DND-41 (cell line): ENCODE results near the gene MEGF11.

Experiments used
- ATAC-seq: fragments of 200-7000 bp; cut with Tn5 transposase; 3 replicates; pipeline ENCODE4 v1.9.1; 2021; ENCODE audit warnings: low read depth; ENCODE audit not compliant: insufficient read depth
- DNase-seq: peaks from one replicate; pipeline ENCODE4 v3.0.0-alpha.2; 2020
- H2AFZ ChIP-seq: 2 replicates; pipeline ENCODE4 v1.6.0; 2012; ENCODE audit warnings: low read depth, low read length
- H3K27ac ChIP-seq: 2 replicates; pipeline ENCODE4 v1.5.1; 2012; ENCODE audit warnings: low read length, inconsistent platforms
- H3K27me3 ChIP-seq: fragments of 200-600 bp; sonication (generic); 2 replicates; pipeline ENCODE4 v1.6.0; 2012; ENCODE audit warnings: low read length, mild to moderate bottlenecking, inconsistent platforms; ENCODE audit not compliant: insufficient read depth, poor library complexity
- H3K36me3 ChIP-seq: 2 replicates; pipeline ENCODE4 v1.5.1; 2012; ENCODE audit warnings: low read length, inconsistent platforms; ENCODE audit not compliant: insufficient read depth
- H3K4me1 ChIP-seq: 2 replicates; pipeline ENCODE4 v1.5.1; 2012; ENCODE audit warnings: mild to moderate bottlenecking, low read length; ENCODE audit not compliant: insufficient read depth
- H3K4me2 ChIP-seq: 2 replicates; pipeline ENCODE4 v1.6.0; 2012; ENCODE audit warnings: mild to moderate bottlenecking, moderate library complexity, low read length, inconsistent platforms; ENCODE audit not compliant: insufficient read depth
- H3K4me3 ChIP-seq, 2 experiments: fragments of 200-600 bp in 1 of 2; shearing (Covaris generic) in 1 of 2; 2 replicates each; pipeline ENCODE4 v1.5.1; 2012 to 2016; ENCODE audit warnings: inconsistent platforms in 2 of 2, low read length in 2 of 2, mild to moderate bottlenecking in 2 of 2, low read depth in 1 of 2, moderate library complexity in 1 of 2
- H3K79me2 ChIP-seq: 2 replicates; pipeline ENCODE4 v1.6.0; 2012; ENCODE audit warnings: low read length, inconsistent platforms; ENCODE audit not compliant: insufficient read depth
- H3K9ac ChIP-seq: 2 replicates; pipeline ENCODE4 v1.6.0; 2012; ENCODE audit warnings: low read depth, mild to moderate bottlenecking, inconsistent platforms, low read length, moderate library complexity
- H3K9me3 ChIP-seq: 2 replicates; pipeline ENCODE4 v1.5.1; 2012; ENCODE audit warnings: low read length, moderate library complexity, mild to moderate bottlenecking, inconsistent platforms; ENCODE audit not compliant: insufficient read depth, severe bottlenecking
- H4K20me1 ChIP-seq: 2 replicates; pipeline ENCODE4 v1.6.0; 2012; ENCODE audit warnings: low read length; ENCODE audit not compliant: insufficient read depth
- CTCF ChIP-seq: IDR thresholded peaks from 2 replicates; pipeline ENCODE4 v1.5.1; 2012; ENCODE audit warnings: borderline replicate concordance, low read length, moderate library complexity, mild to moderate bottlenecking; ENCODE audit not compliant: poor library complexity, severe bottlenecking; ENCODE audit errors: extremely low read depth
- EZH2 ChIP-seq: IDR thresholded peaks from 3 replicates; pipeline ENCODE4 v1.6.1; 2012; ENCODE audit warnings: borderline replicate concordance, low read depth, mild to moderate bottlenecking, moderate library complexity, low read length, inconsistent platforms; ENCODE audit not compliant: severe bottlenecking

MEGF11 gene

GRCh38 chr15:66142285-66142684 is 111.3 kb downstream of the MEGF11 start:
- TF ChIP-seq CTCF (no peak), EZH2 (no peak)
- Histone ChIP-seq H3K9ac (no peak overlapping the region), H2AFZ (no peak overlapping the region), H3K79me2 (no peaks in the 10 kb centered on the region), H3K27me3 (peaks cover 4% of the 10 kb centered on the region), H4K20me1 (no peaks in the 10 kb centered on the region), H3K4me1 (no peaks in the 10 kb centered on the region), H3K4me2 (no peak overlapping the region), H3K9me3 (no peaks in the 10 kb centered on the region), H3K36me3 (no peaks in the 10 kb centered on the region), H3K27ac (no peak overlapping the region), H3K4me3 (no peak overlapping the region)
- no peak for ATAC-seq
- no peak for DNase-seq

- no peaks in the 10 kb centered on the region for H3K79me2 ChIP-seq
- no peak overlapping the region for H2AFZ ChIP-seq
- no peak for ATAC-seq
- H3K27me3 ChIP-seq: peaks cover 4% of the 10 kb centered on the region
- H3K9me3 ChIP-seq: no peaks in the 10 kb centered on the region
- no peak overlapping the region for H3K4me2 ChIP-seq
- no peak overlapping the region for H3K27ac ChIP-seq
- H3K4me1 ChIP-seq: no peaks in the 10 kb centered on the region
- no peak overlapping the region for H3K4me3 ChIP-seq
- no peak for DNase-seq
- no peak overlapping the region for H3K9ac ChIP-seq
- no peaks in the 10 kb centered on the region; the same call in 1 of the 2 replicates for H4K20me1 ChIP-seq
- no peak for TF ChIP-seq CTCF
- no peak for TF ChIP-seq EZH2
- H3K36me3 ChIP-seq: no peaks in the 10 kb centered on the region
Measured at GRCh38 chr15:66139591-66140207, 113.9 kb downstream of the MEGF11 start.

GRCh38 chr15:66138892-66139590 is 114.5 kb downstream of the MEGF11 start:
- no peak for DNase-seq
- no peak overlapping the region for H3K4me3 ChIP-seq
- no peaks in the 10 kb centered on the region for H3K36me3 ChIP-seq
- TF ChIP-seq CTCF (no peak), EZH2 (no peak)
- no peak for ATAC-seq
- H3K79me2 ChIP-seq: no peaks in the 10 kb centered on the region
- H3K27me3 ChIP-seq: peaks cover 4% of the 10 kb centered on the region
- H2AFZ ChIP-seq: no peak overlapping the region
- no peak overlapping the region for H3K4me2 ChIP-seq
- H4K20me1 ChIP-seq: no peaks in the 10 kb centered on the region; the same call in 1 of the 2 replicates
- no peaks in the 10 kb centered on the region for H3K4me1 ChIP-seq
- no peaks in the 10 kb centered on the region for H3K9me3 ChIP-seq
- H3K27ac ChIP-seq: no peak overlapping the region
- H3K9ac ChIP-seq: no peak overlapping the region
